ENCODE measurements around the gene EDC3. TPM values are rescaled to one million over a fixed set of nuclear protein-coding genes. Genes with fewer than 3 reads are reported as not detected.

Gene EDC3
- total RNA-seq, 1 donor from 2014 or later, result 13.5 TPM

Other genes with a start within 250 kb of the EDC3 start
- gene UBL7, start 234.9 kb downstream of the EDC3 start, total RNA-seq, result 47.7 TPM
- 1.4 TPM for gene ARID3B, start 154.8 kb downstream of the EDC3 start, total RNA-seq
- 47.3 TPM for gene CLK3, start 80.2 kb downstream of the EDC3 start, total RNA-seq
- 0.32 TPM for gene CYP1A1, start 29.5 kb upstream of the EDC3 start, total RNA-seq
- not detected for gene CYP1A2, start 52.8 kb upstream of the EDC3 start, total RNA-seq
- 41.8 TPM for gene CSK, start 86.1 kb upstream of the EDC3 start, total RNA-seq
- 21.9 TPM for gene LMAN1L, start 116.8 kb upstream of the EDC3 start, total RNA-seq
- gene CPLX3, start 130.6 kb upstream of the EDC3 start, total RNA-seq, result 2.8 TPM
- gene ULK3, start 147.1 kb upstream of the EDC3 start, total RNA-seq, result 42.3 TPM
- 42.6 TPM for gene SCAMP2, start 177.3 kb upstream of the EDC3 start, total RNA-seq
- gene MPI, start 194.0 kb upstream of the EDC3 start, total RNA-seq, result 60.8 TPM
- 110 TPM for gene FAM219B, start 210.8 kb upstream of the EDC3 start, total RNA-seq
- gene COX5A, start 242.0 kb upstream of the EDC3 start, total RNA-seq, result 1,490 TPM

All from Right ventricle myocardium inferior (tissue), 1 donor.